Right lobe of liver (tissue), 6 donors: Measurements from ENCODE around the gene MAP7D1. TPM values are rescaled to one million over a fixed set of nuclear protein-coding genes. Genes with fewer than 3 reads are reported as not detected.
A peak's percentile ranks its signal among the peaks of the same experiment; 100 is the strongest.
"Not testable (repeated sequence)": the region's sequence is repeated elsewhere in the genome, so short reads cannot be mapped to it uniquely, and the experiment has no call there.

Experiments used
- ATAC-seq, 4 donors: fragments of 200-7000 bp; cut with Tn5 transposase; one replicate each; pipeline ENCODE4 v1.9.1; 2020; ENCODE audit warnings: mild to moderate bottlenecking in 4 of 4, moderate library complexity in 4 of 4
- DNase-seq, 3 donors: peaks; one replicate each; pipeline ENCODE4 v3.0.0-alpha.2; 2020
- H3K27ac ChIP-seq, 3 donors: fragments of 200-600 bp; one replicate each; pipeline ENCODE4 v1.8.0; 2022
- H3K27me3 ChIP-seq, 2 donors: fragments of 200-600 bp; one replicate each; pipeline ENCODE4 v1.8.0; 2022
- H3K36me3 ChIP-seq, 4 donors: fragments of 200-600 bp; sonication (generic) in 1 of 4; one replicate each; pipeline versions ENCODE4 v1.5.1 to v1.8.0; 2017 to 2022; ENCODE audit warnings: control low read depth in 1 of 4
- H3K4me1 ChIP-seq, 4 donors: fragments of 200-600 bp; sonication (generic) in 1 of 4; one replicate each; pipeline versions ENCODE4 v1.5.1 to v1.8.0; 2017 to 2022; ENCODE audit warnings: control low read depth in 1 of 4
- H3K4me3 ChIP-seq, 3 donors: fragments of 200-600 bp; one replicate each; pipeline ENCODE4 v1.8.0; 2022
- H3K9me3 ChIP-seq, 4 donors: fragments of 200-600 bp; sonication (generic) in 1 of 4; one replicate each; pipeline versions ENCODE4 v1.5.1 to v1.8.0; 2017 to 2022; ENCODE audit warnings: control low read depth in 1 of 4
- POLR2A ChIP-seq: fragments of 450-650 bp; IDR thresholded peaks from one replicate; pipeline ENCODE4 v1.6.1; 2017; ENCODE audit warnings: antibody characterized with exemption, mild to moderate bottlenecking
- WGBS: methylation state at CpG from one replicate; pipeline ENCODE4 v1.1.6; 2018; ENCODE audit warnings: low coverage, low lambda C conversion rate; ENCODE audit not compliant: insufficient coverage; ENCODE audit errors: missing lambda C conversion rate; 5-methylcytosine and 5-hydroxymethylcytosine counted together
- intact Hi-C, 2 donors: fragments of 100-400 bp; cut with DNase I; formaldehyde crosslinking; loops; one replicate each; pipeline versions ENCODE4 v1.11.2 to v1.14.1; 2022
- total RNA-seq, 6 experiments: library from RNA; depleted of rRNA in 2 of 6; stranded (reverse); fragments of >200 nt in 2 of 6; fragmentation: NEBNext Ultra II Directional in 3 of 6; extraction: Animal tissue kit (Norgen Biotek cat#: 25700) in 3 of 6; gene quantifications; one replicate each; pipeline versions ENCODE4 v1.1.0 to v1.2.4, GENCODE V29; 2016 to 2023
- TF ChIP-seq, protein P1 (sequence below), 4 donors: fragments of 200-600 bp in 3 of 4; fragments of 450-650 bp in 1 of 4; IDR thresholded peaks; one replicate each; pipeline versions ENCODE4 v1.5.1 to v1.8.0; 2016 to 2022; ENCODE audit warnings: antibody characterized with exemption in 4 of 4, mild to moderate bottlenecking in 2 of 4
- donor health status: DM: no; HTN: yes; CAD: no.
- donor health status: DM: no; HTN: no; CAD: no.
- donor health status: DM: no; HTN: no; CAD: no.
- donor health status: DM: no; HTN: yes; CAD: no.
- donor health status: DM: no; HTN: yes; CAD: no.

MAP7D1 gene
- total RNA-seq, 6 experiments from 2014 or later = 10.2 to 28.2 (median 15.8) TPM

DNA sequence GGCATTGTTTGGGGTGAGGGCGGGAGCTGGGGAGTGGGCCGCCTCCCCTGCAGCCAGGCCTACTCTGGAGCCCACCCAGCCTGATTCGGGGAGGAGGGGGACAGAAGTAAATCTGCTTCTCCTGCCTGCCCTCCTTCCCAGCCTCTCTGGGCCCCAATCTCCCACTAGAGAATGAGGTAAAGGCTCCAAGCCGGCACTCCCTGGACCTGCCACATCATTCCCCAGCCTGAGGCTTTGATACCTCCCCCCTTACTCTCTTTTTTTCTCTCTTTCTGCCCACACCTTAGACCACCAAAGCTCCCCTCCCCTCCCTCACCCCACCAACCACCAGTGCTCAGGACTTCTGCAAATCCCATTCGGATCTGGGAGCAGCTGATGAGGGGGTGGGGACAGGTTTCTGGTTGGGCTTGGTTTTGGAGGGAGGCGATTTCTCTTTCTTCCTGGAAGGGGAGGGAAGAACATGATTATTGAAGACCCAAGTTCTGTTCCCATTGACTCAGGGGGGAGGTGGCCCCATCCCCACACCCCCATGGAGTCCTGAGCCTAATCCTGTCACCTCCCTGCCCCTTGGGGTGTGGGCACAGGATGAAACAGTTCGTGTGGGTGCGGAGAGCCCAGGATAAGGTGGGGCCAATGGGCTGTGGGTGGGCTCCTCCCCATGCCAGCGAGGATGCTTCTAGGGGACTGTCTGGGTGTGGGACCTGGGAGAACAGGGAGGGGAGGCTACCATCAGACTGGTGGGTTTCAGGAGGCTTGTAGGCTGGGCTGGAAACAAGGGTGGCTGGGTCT, 1.3 kb downstream of the MAP7D1 start:
- Histone ChIP-seq H3K9me3 (no peaks in the 10 kb centered on the region), H3K4me3 (peak overlapping the region; percentile 86 to 99 (median 94)), H3K36me3 (no peaks in the 10 kb centered on the region), H3K27me3 (no peaks in the 10 kb centered on the region), H3K4me1 (peaks cover 0 to 15% (median 1%) of the 10 kb centered on the region in 4 donors), H3K27ac (peak overlapping the region; percentile 95 to 99 (median 99))
- TF ChIP-seq, protein P1, sequence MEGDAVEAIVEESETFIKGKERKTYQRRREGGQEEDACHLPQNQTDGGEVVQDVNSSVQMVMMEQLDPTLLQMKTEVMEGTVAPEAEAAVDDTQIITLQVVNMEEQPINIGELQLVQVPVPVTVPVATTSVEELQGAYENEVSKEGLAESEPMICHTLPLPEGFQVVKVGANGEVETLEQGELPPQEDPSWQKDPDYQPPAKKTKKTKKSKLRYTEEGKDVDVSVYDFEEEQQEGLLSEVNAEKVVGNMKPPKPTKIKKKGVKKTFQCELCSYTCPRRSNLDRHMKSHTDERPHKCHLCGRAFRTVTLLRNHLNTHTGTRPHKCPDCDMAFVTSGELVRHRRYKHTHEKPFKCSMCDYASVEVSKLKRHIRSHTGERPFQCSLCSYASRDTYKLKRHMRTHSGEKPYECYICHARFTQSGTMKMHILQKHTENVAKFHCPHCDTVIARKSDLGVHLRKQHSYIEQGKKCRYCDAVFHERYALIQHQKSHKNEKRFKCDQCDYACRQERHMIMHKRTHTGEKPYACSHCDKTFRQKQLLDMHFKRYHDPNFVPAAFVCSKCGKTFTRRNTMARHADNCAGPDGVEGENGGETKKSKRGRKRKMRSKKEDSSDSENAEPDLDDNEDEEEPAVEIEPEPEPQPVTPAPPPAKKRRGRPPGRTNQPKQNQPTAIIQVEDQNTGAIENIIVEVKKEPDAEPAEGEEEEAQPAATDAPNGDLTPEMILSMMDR (IDR thresholded peaks at IDR 0.05) = no peak
- no peak for TF ChIP-seq POLR2A
- no peak for DNase-seq
- intact Hi-C loops = no loop called here
- 15% methylated on average over 4 of the region's 9 CpGs for WGBS
- no peak for ATAC-seq

DNA sequence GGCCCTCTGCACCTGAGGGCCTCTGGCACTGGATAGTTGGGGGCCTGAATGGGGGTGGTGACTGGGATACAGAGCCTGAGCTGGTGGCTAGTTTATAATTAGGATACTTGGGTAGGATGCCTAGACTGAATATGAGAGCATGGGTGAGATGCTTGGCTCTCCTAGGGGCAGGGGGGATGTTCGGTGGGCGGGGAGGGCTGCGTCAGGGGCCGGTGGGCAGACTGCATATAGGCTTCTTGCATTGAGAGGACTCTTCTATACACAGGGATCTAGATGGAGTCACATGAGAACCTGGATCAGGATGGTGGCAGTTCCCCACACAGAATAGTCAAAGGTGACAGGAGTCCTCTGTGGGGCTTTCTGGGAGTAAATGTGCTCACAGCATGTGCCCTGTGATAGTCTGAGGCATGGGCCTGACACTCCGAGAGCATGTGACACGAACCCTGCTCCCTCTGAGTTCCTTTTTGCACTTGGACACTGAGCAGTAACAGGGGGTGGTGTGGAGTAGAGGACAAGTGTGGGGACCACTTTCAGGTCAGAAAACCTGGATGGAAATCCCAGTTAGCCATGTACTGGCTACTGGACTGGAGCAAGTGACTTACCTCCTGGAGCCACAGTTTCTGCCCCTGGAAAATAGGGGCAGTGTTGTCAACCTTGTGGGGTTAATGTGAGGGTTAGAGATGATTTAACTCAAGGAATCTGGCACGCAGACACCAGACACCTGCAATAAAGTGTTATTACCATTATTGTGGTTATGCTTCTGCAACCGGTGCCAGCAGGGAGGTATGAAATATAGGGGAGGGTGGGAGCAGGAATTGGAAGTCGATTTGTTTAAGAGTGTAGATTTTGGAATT, 2.2 kb downstream of the MAP7D1 start:
- Histone ChIP-seq H3K9me3 (no peaks in the 10 kb centered on the region), H3K27me3 (no peaks in the 10 kb centered on the region), H3K27ac (no peak overlapping the region), H3K36me3 (no peaks in the 10 kb centered on the region), H3K4me3 (peak overlapping the region in 2 of 3 donors; percentile 86 to 99), H3K4me1 (peaks cover 0 to 15% (median 1%) of the 10 kb centered on the region in 4 donors)
- TF ChIP-seq, protein P1 (IDR thresholded peaks at IDR 0.05) = no peak
- no peak for TF ChIP-seq POLR2A
- DNase-seq (no peak), ATAC-seq (no peak)
- 76% methylated on average over 4 of the region's 9 CpGs for WGBS
- intact Hi-C loops = no loop called here

DNA sequence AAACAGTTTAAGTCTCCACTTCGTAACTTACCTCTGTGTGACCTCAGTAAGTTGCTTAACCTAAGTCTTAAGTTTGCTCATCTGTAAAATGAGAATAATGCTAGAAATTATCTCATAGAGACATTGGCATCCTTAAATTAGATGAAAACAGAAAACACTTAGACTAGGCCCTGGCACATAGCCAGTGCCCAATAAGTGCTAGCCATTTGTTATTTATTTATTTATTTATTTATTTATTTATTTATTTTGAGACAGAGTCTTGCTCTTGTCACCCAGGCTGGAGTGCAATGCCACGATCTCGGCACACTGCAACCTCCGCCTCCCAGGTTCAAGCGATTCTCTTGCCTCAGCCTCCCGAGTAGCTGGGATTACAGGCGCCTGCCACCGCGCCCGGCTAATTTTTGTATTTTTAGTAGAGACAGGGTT, 2.9 kb downstream of the MAP7D1 start:
- H3K36me3 ChIP-seq, H3K4me3 ChIP-seq, H3K27ac ChIP-seq, DNase-seq, H3K9me3 ChIP-seq, ATAC-seq, H3K27me3 ChIP-seq, intact Hi-C loops: not testable (repeated sequence)
- peaks cover 0 to 15% (median 1%) of the 10 kb centered on the region in 4 donors for H3K4me1 ChIP-seq
- WGBS = 94% methylated on average over 10 of the region's 10 CpGs

- 74% methylated on average over 5 of the region's 10 CpGs for WGBS
- Histone ChIP-seq H3K27me3 (no peaks in the 10 kb centered on the region), H3K9me3 (no peaks in the 10 kb centered on the region), H3K4me3 (no peak overlapping the region), H3K36me3 (no peaks in the 10 kb centered on the region), H3K27ac (peak overlapping the region in 1 of 3 donors; percentile 66), H3K4me1 (peaks cover 0 to 15% (median 1%) of the 10 kb centered on the region in 4 donors)
- intact Hi-C loops = no loop called here
- ATAC-seq (no peak), DNase-seq (no peak)
- TF ChIP-seq POLR2A = no peak
- TF ChIP-seq, protein P1 (IDR thresholded peaks at IDR 0.05) = no peak
Measured at GRCh38 chr1:36159614-36160387, 3.8 kb downstream of the MAP7D1 start.
